ENCODE results near the gene OVAAL. TPM values are rescaled to one million over a fixed set of nuclear protein-coding genes. Genes with fewer than 3 reads are reported as not detected.
A peak's percentile ranks its signal among the peaks of the same experiment; 100 is the strongest.

Gene OVAAL
- total RNA-seq, 1 donor from 2014 or later, result not detected

DNA sequence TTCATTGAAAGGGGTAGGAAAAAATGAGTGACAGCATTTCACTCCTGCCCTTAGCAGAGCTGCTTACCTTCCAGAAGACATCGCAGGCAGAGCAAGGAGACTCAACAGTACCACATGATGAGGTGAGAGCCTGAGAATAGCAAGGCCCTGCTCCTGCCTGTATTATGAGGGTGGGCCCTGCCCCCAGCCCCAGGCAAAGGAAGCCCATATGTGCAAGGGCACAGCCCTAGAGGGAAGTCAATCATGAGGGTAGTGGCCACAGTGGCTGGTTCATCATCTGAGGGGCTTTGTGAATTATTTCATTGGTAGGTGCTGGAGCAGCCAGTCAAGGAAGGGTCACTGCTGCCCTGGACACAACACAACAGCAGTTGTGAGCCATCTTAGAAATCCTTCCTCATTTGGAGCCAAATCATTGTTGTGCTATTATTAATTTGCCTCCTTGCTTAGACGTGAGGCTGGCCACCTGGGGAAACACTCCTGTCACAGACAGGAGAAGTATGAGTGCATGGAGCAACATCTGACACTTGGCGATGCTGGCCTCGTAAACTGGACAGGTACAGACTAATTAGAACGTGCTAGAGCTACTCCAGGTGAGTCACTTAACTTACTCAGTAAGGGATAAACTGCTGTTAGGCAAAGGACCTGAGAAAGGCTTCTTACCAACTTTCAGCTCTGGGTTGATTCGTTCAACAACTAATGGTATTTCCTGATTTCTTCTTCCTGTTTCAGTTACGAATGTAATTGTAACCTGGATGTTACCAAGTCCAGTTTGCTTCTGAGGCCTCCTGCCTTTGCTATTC is 33.6 kb upstream of the OVAAL start:
- H3K9me3 ChIP-seq (ENCODE audit: insufficient read depth, low read depth, low read length), result no peaks in the 10 kb centered on the region
- no peaks in the 10 kb centered on the region for H4K20me1 ChIP-seq (ENCODE audit: insufficient read depth, low read length)
- H3K27ac ChIP-seq (ENCODE audit: low read depth, low read length), result no peak overlapping the region
- DNase-seq (ENCODE audit: low read depth), result no peak
- no peak overlapping the region for H3K27ac Mint-ChIP-seq (ENCODE audit: unreplicated experiment)
- H3K4me1 ChIP-seq (ENCODE audit: insufficient read depth, low read length), result peaks cover 9% of the 10 kb centered on the region
- no peak overlapping the region for H3K9ac ChIP-seq (ENCODE audit: low read length)
- no peaks in the 10 kb centered on the region for H3K36me3 Mint-ChIP-seq (ENCODE audit: low read depth, unreplicated experiment)
- H3K27me3 ChIP-seq (ENCODE audit: insufficient read depth, low read length), result no peaks in the 10 kb centered on the region
- no peak overlapping the region for H3K4me3 Mint-ChIP-seq (ENCODE audit: unreplicated experiment)
- peaks cover 42% of the 10 kb centered on the region for H3K4me1 Mint-ChIP-seq (ENCODE audit: low read depth, unreplicated experiment)
- H3K27me3 Mint-ChIP-seq (ENCODE audit: low read depth, unreplicated experiment), result no peaks in the 10 kb centered on the region
- no peaks in the 10 kb centered on the region for H3K36me3 ChIP-seq (ENCODE audit: insufficient read depth, low read length)
- no peak overlapping the region for H3K4me2 ChIP-seq (ENCODE audit: low read length)
- no peak overlapping the region for H2AFZ ChIP-seq (ENCODE audit: low read depth, low read length)
- peaks cover 3% of the 10 kb centered on the region for H3K9me3 Mint-ChIP-seq (ENCODE audit: unreplicated experiment)
- FAIRE-seq, result no peak
- H3K79me2 ChIP-seq (ENCODE audit: insufficient read depth, low read length), result no peaks in the 10 kb centered on the region
- H3K4me3 ChIP-seq (ENCODE audit: insufficient read depth, low read depth, low read length), result no peak overlapping the region
- TF ChIP-seq, protein P1, sequence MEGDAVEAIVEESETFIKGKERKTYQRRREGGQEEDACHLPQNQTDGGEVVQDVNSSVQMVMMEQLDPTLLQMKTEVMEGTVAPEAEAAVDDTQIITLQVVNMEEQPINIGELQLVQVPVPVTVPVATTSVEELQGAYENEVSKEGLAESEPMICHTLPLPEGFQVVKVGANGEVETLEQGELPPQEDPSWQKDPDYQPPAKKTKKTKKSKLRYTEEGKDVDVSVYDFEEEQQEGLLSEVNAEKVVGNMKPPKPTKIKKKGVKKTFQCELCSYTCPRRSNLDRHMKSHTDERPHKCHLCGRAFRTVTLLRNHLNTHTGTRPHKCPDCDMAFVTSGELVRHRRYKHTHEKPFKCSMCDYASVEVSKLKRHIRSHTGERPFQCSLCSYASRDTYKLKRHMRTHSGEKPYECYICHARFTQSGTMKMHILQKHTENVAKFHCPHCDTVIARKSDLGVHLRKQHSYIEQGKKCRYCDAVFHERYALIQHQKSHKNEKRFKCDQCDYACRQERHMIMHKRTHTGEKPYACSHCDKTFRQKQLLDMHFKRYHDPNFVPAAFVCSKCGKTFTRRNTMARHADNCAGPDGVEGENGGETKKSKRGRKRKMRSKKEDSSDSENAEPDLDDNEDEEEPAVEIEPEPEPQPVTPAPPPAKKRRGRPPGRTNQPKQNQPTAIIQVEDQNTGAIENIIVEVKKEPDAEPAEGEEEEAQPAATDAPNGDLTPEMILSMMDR (IDR thresholded peaks at IDR 0.05; ENCODE audit: insufficient read depth, low read depth, low read length), result no peak
- no peak for TF ChIP-seq EZH2 (IDR thresholded peaks at IDR 0.05; ENCODE audit: insufficient read depth, low read length)

DNA sequence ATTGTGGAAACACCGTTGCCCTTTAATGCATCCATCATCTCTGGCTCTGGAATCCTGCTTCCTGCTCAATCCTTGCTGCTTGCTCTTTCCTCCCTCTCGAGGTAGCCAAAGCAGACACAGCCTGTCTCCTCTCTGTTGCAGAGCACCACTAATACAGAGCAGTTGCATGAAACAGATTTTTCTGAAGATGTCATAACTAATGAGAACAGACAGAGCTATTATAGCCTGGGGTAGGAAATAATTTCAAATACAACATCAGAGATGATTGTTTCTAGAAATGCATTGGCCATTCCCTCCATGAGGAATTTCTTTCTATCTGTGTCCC is 33.1 kb upstream of the OVAAL start:
- DNase-seq (ENCODE audit: low read depth) (no peak), FAIRE-seq (no peak)
- H3K36me3 ChIP-seq (ENCODE audit: insufficient read depth, low read length), result no peaks in the 10 kb centered on the region
- H3K9me3 ChIP-seq (ENCODE audit: insufficient read depth, low read depth, low read length), result no peaks in the 10 kb centered on the region
- no peaks in the 10 kb centered on the region for H3K79me2 ChIP-seq (ENCODE audit: insufficient read depth, low read length)
- no peak overlapping the region for H2AFZ ChIP-seq (ENCODE audit: low read depth, low read length)
- TF ChIP-seq EZH2 (IDR thresholded peaks at IDR 0.05; ENCODE audit: insufficient read depth, low read length), result no peak
- TF ChIP-seq, protein P1 (IDR thresholded peaks at IDR 0.05; ENCODE audit: insufficient read depth, low read depth, low read length), result no peak
- H3K27me3 Mint-ChIP-seq (ENCODE audit: low read depth, unreplicated experiment), result no peaks in the 10 kb centered on the region
- no peak overlapping the region for H3K27ac ChIP-seq (ENCODE audit: low read depth, low read length)
- H3K4me1 ChIP-seq (ENCODE audit: insufficient read depth, low read length), result peaks cover 9% of the 10 kb centered on the region
- H3K27me3 ChIP-seq (ENCODE audit: insufficient read depth, low read length), result no peaks in the 10 kb centered on the region
- H3K4me3 Mint-ChIP-seq (ENCODE audit: unreplicated experiment), result no peak overlapping the region
- peaks cover 3% of the 10 kb centered on the region for H3K9me3 Mint-ChIP-seq (ENCODE audit: unreplicated experiment)
- H3K4me1 Mint-ChIP-seq (ENCODE audit: low read depth, unreplicated experiment), result peaks cover 45% of the 10 kb centered on the region
- H3K36me3 Mint-ChIP-seq (ENCODE audit: low read depth, unreplicated experiment), result no peaks in the 10 kb centered on the region
- no peak overlapping the region for H3K4me2 ChIP-seq (ENCODE audit: low read length)
- H4K20me1 ChIP-seq (ENCODE audit: insufficient read depth, low read length), result no peaks in the 10 kb centered on the region
- H3K27ac Mint-ChIP-seq (ENCODE audit: unreplicated experiment), result no peak overlapping the region
- H3K4me3 ChIP-seq (ENCODE audit: insufficient read depth, low read depth, low read length), result no peak overlapping the region
- no peak overlapping the region for H3K9ac ChIP-seq (ENCODE audit: low read length)

DNA sequence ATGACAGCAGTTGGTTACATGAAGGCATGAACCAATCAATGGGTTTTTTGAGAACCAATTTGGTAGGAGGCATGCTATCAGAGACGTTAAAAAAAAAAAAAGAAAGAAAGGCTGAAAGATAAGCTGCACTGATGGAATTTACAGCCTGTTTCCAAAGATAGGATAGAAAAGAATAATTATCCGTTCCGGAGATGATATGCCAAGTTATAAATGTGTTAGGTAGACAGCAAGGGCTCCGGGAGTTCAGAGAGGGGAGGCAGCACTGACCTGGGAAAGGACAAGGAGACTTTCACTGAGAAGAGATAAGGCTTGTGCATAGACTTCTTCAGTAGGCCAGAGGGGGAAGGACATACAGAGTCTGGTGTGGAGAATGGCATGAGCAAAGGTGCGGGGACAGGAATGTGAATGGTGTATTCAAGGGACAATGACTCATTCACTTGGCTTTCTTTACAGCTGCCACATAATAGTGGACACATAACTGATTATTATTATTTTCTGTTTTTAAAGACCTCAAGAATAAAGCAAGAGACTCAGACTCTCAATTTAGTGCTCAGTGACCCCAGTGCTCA is 31.6 kb upstream of the OVAAL start:
- Mint-ChIP-seq H3K9me3 (ENCODE audit: unreplicated experiment) (peaks cover 3% of the 10 kb centered on the region), H3K36me3 (ENCODE audit: low read depth, unreplicated experiment) (no peaks in the 10 kb centered on the region)
- H3K9ac ChIP-seq (ENCODE audit: low read length), result no peak overlapping the region

More for the DNA sequence above, 31.6 kb upstream of the OVAAL start:
- Mint-ChIP-seq H3K27me3 (ENCODE audit: low read depth, unreplicated experiment) (no peaks in the 10 kb centered on the region), H3K27ac (ENCODE audit: unreplicated experiment) (peak overlapping the region; percentile 55), H3K4me3 (ENCODE audit: unreplicated experiment) (no peak overlapping the region), H3K4me1 (ENCODE audit: low read depth, unreplicated experiment) (peaks cover 42% of the 10 kb centered on the region)
- no peaks in the 10 kb centered on the region for H3K36me3 ChIP-seq (ENCODE audit: insufficient read depth, low read length)
- no peak for TF ChIP-seq EZH2 (IDR thresholded peaks at IDR 0.05; ENCODE audit: insufficient read depth, low read length)
- TF ChIP-seq, protein P1 (IDR thresholded peaks at IDR 0.05; ENCODE audit: insufficient read depth, low read depth, low read length), result no peak
- H3K27me3 ChIP-seq (ENCODE audit: insufficient read depth, low read length), result no peaks in the 10 kb centered on the region
- no peak overlapping the region for H2AFZ ChIP-seq (ENCODE audit: low read depth, low read length)
- no peaks in the 10 kb centered on the region for H3K9me3 ChIP-seq (ENCODE audit: insufficient read depth, low read depth, low read length)
- peak overlapping the region; percentile 29 for H3K4me2 ChIP-seq (ENCODE audit: low read length)
- no peak overlapping the region for H3K27ac ChIP-seq (ENCODE audit: low read depth, low read length)
- DNase-seq (ENCODE audit: low read depth), result peak; percentile 80
- peaks cover 9% of the 10 kb centered on the region for H3K4me1 ChIP-seq (ENCODE audit: insufficient read depth, low read length)
- no peak for FAIRE-seq
- no peaks in the 10 kb centered on the region for H3K79me2 ChIP-seq (ENCODE audit: insufficient read depth, low read length)
- no peak overlapping the region for H3K4me3 ChIP-seq (ENCODE audit: insufficient read depth, low read depth, low read length)
- no peaks in the 10 kb centered on the region for H4K20me1 ChIP-seq (ENCODE audit: insufficient read depth, low read length)

All from astrocyte (in vitro differentiated cells and primary cell).